GM18867 (cell line): ENCODE measurements around the gene CD200.
"Not testable (repeated sequence)": the region's sequence is repeated elsewhere in the genome, so short reads cannot be mapped to it uniquely, and the experiment has no call there.

ENCODE experiments used
- ATAC-seq: cut with Tn5 transposase; IDR thresholded peaks from one replicate; pipeline ENCODE4 v1.9.1; 2021; ENCODE audit warnings: mild to moderate bottlenecking, moderate library complexity; ENCODE audit not compliant: unreplicated experiment

Gene CD200

GRCh38 chr3:112384769-112385168 lies 51.8 kb downstream of the CD200 start:
- ATAC-seq = no peak

- no peak for ATAC-seq
Measured at GRCh38 chr3:112388972-112389371, 56.0 kb downstream of the CD200 start.

- no peak for ATAC-seq
Measured at GRCh38 chr3:112389961-112390360, 57.0 kb downstream of the CD200 start.

- ATAC-seq = no peak
Measured at GRCh38 chr3:112390783-112391641, 58.1 kb downstream of the CD200 start.

DNA sequence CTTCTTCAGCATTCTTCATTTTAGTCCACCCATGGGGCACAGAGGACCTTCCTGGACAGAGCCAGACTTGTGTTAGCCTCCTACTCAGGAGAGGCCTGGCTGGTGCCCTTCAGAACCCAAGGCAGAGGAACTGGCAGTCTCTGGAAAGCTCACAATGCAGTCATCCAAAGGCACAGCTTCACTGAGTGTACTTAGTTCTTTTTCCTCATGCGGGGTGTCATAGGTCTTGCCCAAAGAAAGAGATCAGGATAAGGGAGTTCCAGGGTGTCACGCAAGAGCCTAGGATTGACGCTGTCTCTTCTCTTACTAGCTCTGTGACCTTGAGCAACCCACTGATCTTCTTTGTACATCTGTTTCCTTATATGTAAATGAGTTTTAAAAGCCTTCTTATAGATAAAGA lies 58.7 kb downstream of the CD200 start:
- no peak for ATAC-seq

GRCh38 chr3:112392393-112393359 lies 59.7 kb downstream of the CD200 start:
- no peak for ATAC-seq

GRCh38 chr3:112393360-112393728 lies 60.4 kb downstream of the CD200 start:
- ATAC-seq = no peak

DNA sequence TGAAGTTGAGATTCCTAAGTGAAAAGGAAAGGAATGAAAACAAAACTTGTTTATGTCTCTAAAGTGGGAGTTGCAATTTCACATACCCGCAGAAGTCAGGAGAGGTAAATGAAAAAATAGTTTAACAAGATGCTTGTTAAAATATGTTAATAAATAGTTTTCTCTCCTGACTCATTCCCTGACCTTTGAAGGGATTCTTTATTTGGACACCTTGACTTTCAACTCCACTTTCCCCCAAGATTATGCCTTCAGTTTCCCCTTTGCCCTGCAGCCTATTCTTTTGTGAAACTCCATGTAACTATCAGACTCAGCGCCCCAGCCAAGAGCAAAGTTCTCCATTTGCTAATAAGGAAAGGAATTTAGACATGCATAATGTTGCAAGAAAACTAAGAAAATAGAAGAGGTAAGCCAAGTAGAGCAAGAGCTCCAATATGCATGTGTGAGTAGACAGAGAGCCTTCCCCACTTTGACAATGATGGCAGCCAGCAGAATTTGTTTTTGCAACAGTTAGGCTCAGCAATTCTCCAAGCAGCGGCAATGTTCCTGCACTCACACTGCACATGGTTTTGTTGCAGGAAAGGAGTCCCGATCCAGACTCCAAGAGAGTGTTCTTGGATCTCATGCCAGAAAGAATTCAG lies 61.2 kb downstream of the CD200 start:
- no peak for ATAC-seq

DNA sequence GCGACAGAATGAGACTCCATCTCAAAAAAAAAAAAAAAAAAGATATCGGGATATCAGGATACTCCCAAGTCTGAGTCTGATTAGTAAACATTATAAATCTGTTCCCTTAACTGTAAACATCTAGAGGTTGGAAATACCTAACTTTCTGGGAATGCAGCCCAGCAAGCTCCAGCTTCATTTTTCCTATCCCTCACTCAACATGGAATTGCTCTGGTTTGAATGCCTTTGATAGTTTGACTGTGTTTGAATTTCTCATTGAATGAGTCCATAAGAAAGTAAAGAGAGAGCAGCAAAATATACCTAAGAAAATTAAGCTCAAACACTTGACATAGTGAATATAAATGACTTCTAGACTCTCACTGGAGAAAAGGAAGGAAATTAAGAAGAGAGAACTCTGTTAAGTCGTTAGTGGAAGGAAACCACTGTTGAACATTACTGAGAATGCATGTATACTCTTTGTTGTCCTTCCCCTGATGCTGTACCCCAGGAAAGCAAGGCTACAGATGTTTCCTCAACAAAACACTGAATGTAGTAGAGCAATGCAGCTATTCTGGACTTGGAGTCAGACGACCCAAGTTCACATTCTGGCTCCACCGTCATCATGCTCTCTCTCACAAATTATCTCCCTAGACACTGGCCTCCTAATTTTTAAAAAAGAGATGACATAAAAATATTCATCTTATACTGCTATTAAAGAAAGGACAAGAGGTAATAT lies 62.4 kb downstream of the CD200 start:
- ATAC-seq = no peak

DNA sequence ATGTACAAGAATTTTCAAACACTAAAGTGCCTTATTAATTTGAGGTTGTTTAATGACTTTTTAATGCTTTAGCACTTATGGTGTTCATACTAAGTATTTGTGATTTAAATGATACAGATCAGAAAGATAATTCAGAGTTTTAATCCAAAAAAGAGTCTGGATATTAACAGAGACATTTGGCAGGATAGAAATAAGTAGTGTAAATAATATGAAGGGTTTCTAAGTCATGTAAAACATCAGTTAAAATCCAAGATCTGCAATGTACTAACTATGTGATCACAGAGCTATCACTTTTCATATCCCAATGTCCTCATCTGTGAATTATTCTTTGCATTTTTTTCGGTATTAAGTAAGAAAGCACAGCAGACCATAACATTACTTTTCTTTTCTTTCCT lies 62.9 kb downstream of the CD200 start:
- ATAC-seq = no peak

- ATAC-seq = no peak
Measured at GRCh38 chr3:112397556-112397955, 64.6 kb downstream of the CD200 start.

DNA sequence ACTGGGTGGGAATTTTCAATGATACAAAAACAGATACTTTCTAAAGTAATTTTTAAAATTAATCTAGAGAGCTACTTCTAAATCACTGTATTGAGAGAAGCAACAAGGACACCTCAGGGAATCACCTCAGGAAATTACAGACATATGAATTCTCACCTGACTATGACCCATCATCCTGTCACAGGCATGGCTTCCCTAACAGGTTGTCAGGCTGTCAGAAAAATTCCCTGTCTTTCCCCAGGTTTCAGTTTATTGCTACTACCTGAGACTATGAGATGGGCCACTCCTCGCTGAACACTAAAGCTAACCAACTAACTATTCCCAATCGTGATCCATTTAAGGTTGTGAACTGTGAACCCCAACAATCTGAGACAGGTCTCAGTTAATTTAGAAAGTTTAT lies 66.1 kb downstream of the CD200 start:
- no peak for ATAC-seq

DNA sequence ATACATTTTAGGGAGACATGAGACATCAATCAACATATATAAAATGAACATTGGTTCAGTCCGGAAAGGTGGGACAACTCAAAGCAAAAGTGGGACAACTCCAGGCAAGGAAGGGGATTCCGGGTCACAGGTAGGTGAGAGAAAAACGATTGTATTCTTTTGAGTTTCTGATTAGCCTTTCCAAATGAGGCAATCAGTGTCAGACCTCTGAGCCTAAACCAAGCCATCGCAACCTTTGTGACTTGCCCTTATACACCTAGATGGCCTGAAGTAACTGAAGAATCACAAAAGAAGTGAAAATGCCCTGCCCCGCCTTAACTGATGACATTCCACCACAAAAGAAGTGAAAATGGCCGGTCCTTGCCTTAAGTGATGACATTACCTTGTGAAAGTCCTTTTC lies 66.6 kb downstream of the CD200 start:
- ATAC-seq = not testable (repeated sequence)

GRCh38 chr3:112400317-112400716 lies 67.4 kb downstream of the CD200 start:
- ATAC-seq = not testable (repeated sequence)

- no peak for ATAC-seq
Measured at GRCh38 chr3:112401617-112402016, 68.7 kb downstream of the CD200 start.

- no peak for ATAC-seq
Measured at GRCh38 chr3:112403103-112403502, 70.1 kb downstream of the CD200 start.

GRCh38 chr3:112404924-112405549 lies 72.1 kb downstream of the CD200 start:
- ATAC-seq = not testable (repeated sequence)

DNA sequence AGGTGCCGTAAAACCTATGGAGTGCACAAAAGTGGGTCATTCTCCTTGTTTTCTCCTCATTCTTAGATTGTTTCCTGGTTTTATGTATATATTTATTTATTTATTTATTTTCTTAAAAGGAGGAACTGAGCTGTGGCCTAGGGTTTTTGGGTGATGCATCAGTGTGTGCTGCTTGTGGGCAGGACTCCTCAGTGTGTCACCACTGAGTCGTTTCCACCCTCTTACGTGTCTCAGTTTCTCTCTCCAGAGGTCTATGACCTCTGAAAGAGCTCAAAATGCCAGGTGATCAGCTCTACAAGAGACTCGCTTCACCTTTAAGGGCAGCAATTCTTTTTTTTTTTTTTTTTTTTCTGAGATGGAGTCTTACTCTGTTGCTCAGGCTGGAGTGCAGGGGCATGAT lies 72.9 kb downstream of the CD200 start:
- peak; percentile 46 for ATAC-seq

DNA sequence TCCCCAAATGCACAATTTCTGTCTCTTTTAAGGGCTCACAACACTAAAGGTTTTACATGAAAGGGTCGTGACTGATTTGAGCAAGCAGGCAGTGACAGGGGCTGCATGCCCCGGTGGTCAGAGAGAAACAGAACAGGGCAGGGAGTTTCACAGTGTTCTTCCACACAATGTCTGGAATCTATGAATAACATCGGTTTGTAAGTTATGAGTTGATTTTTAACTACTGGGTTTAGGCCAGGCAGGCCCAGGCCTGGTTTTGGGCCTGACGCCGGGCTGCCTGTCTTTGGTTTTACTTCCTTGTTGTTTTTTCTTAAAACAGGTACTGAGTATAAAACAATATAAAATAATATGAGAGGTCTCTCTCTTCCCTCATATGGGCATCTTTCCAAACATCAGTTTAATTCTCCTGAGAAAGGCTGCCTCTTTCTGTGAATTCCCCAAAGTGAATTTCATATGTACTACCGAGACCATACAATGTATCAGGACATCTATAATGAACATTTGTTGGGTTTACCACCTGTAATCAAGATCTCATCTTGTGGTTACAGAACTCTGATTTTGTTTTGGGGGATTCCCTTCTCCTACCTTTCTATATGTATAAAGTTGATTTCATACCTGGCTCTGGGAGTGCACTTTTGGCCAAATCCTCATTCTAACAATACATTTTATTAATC lies 74.4 kb downstream of the CD200 start:
- ATAC-seq = peak; percentile 54
